ENCODE measurements around the gene GGA2.

Gene GGA2

GRCh38 chr16:23509782-23510163 lies 521 bp downstream of the GGA2 start:
- 0 out of 2 replicates have a peak, but pooled peaks cover 4% of the 10 kb centered on the region for H3F3A ChIP-seq (ENCODE audit: low read depth)

GRCh38 chr16:23509441-23509754 lies 896 bp downstream of the GGA2 start:
- Histone ChIP-seq H3F3A (ENCODE audit: low read depth) (0 out of 2 replicates have a peak, but pooled peaks cover 2% of the 10 kb centered on the region), H2AFZ (ENCODE audit: low read length) (no peak overlapping the region), H4K20me1 (ENCODE audit: insufficient read depth, low read length, poor library complexity, severe bottlenecking) (peaks cover 3% of the 10 kb centered on the region), H3K27me3 (ENCODE audit: insufficient read depth, low read length, poor library complexity, severe bottlenecking) (peaks cover 43% of the 10 kb centered on the region), H3K4me2 (ENCODE audit: low read depth, low read length, poor library complexity, severe bottlenecking) (no peak overlapping the region), H3K9ac (ENCODE audit: low read depth, low read length, poor library complexity, severe bottlenecking) (no peak overlapping the region), H3K36me3 (ENCODE audit: insufficient read depth, low read length) (no peaks in the 10 kb centered on the region), H3K4me3 (ENCODE audit: low read length, poor library complexity, severe bottlenecking) (no peak overlapping the region), H3K4me1 (ENCODE audit: insufficient read depth, low read length, poor library complexity, severe bottlenecking) (peaks cover 5% of the 10 kb centered on the region), H3K79me2 (ENCODE audit: insufficient read depth, low read length) (no peaks in the 10 kb centered on the region), H3K9me3 (ENCODE audit: insufficient read depth, low read depth, low read length) (no peaks in the 10 kb centered on the region), H3K9me2 (replicated peaks; ENCODE audit: low read depth, low read length) (no peaks in the 10 kb centered on the region)
- TF ChIP-seq CTCF (conservative IDR thresholded peaks at IDR 0.05; ENCODE audit: low read length) (no peak), EZH2phosphoT487 (IDR thresholded peaks at IDR 0.05; ENCODE audit: borderline replicate concordance) (no peak)

More at GRCh38 chr16:23509782-23510163, 521 bp downstream of the GGA2 start:
- Histone ChIP-seq H3K4me3 (ENCODE audit: low read length, poor library complexity, severe bottlenecking) (no peak overlapping the region), H3K9ac (ENCODE audit: low read depth, low read length, poor library complexity, severe bottlenecking) (no peak overlapping the region), H3K27me3 (ENCODE audit: insufficient read depth, low read length, poor library complexity, severe bottlenecking) (peaks cover 43% of the 10 kb centered on the region), H2AFZ (ENCODE audit: low read length) (no peak overlapping the region), H3K4me2 (ENCODE audit: low read depth, low read length, poor library complexity, severe bottlenecking) (no peak overlapping the region), H3K4me1 (ENCODE audit: insufficient read depth, low read length, poor library complexity, severe bottlenecking) (peaks cover 8% of the 10 kb centered on the region), H3K9me2 (replicated peaks; ENCODE audit: low read depth, low read length) (no peaks in the 10 kb centered on the region), H3K9me3 (ENCODE audit: insufficient read depth, low read depth, low read length) (no peaks in the 10 kb centered on the region), H3K36me3 (ENCODE audit: insufficient read depth, low read length) (no peaks in the 10 kb centered on the region), H4K20me1 (ENCODE audit: insufficient read depth, low read length, poor library complexity, severe bottlenecking) (peaks cover 3% of the 10 kb centered on the region), H3K79me2 (ENCODE audit: insufficient read depth, low read length) (no peaks in the 10 kb centered on the region)
- TF ChIP-seq CTCF (conservative IDR thresholded peaks at IDR 0.05; ENCODE audit: low read length): no peak
- no peak for TF ChIP-seq EZH2phosphoT487 (IDR thresholded peaks at IDR 0.05; ENCODE audit: borderline replicate concordance)

- Histone ChIP-seq H3K36me3 (ENCODE audit: insufficient read depth, low read length) (no peaks in the 10 kb centered on the region), H2AFZ (ENCODE audit: low read length) (no peak overlapping the region), H3K9me3 (ENCODE audit: insufficient read depth, low read depth, low read length) (no peaks in the 10 kb centered on the region), H3K4me2 (ENCODE audit: low read depth, low read length, poor library complexity, severe bottlenecking) (no peak overlapping the region), H3K4me3 (ENCODE audit: low read length, poor library complexity, severe bottlenecking) (no peak overlapping the region), H3K9me2 (replicated peaks; ENCODE audit: low read depth, low read length) (no peaks in the 10 kb centered on the region), H4K20me1 (ENCODE audit: insufficient read depth, low read length, poor library complexity, severe bottlenecking) (no peaks in the 10 kb centered on the region), H3K79me2 (ENCODE audit: insufficient read depth, low read length) (no peaks in the 10 kb centered on the region), H3F3A (ENCODE audit: low read depth) (no peaks in the 10 kb centered on the region), H3K9ac (ENCODE audit: low read depth, low read length, poor library complexity, severe bottlenecking) (no peak overlapping the region), H3K27me3 (ENCODE audit: insufficient read depth, low read length, poor library complexity, severe bottlenecking) (peaks cover 40% of the 10 kb centered on the region), H3K4me1 (ENCODE audit: insufficient read depth, low read length, poor library complexity, severe bottlenecking) (no peaks in the 10 kb centered on the region)
- TF ChIP-seq EZH2phosphoT487 (IDR thresholded peaks at IDR 0.05; ENCODE audit: borderline replicate concordance): no peak
- no peak for TF ChIP-seq CTCF (conservative IDR thresholded peaks at IDR 0.05; ENCODE audit: low read length)
These were observed 1.5 kb downstream of the GGA2 start for GRCh38 chr16:23508589-23509440.

All from Loucy (cell line).